ENCODE data around the gene NOSTRIN.

DNA sequence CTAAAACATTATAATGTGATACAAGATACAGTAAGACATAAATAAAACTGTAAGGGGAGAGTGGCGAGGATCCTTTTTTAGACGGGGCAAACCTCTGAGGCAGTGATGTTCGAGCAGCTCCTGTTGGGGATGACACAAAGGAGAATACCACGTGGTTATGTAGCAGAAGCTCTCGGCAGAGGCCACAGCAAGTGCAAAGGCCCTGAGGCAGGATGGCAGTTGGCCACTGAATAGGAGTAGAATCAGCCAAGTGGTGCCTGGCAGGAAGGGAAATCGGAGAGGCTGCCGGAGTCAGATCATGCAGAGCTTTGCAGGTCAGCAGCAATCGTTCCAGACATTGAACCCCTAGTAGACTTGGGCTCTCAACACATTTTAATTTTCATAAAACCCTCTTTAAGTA, 19.1 kb downstream of the NOSTRIN start:
- TF ChIP-seq, protein P1, sequence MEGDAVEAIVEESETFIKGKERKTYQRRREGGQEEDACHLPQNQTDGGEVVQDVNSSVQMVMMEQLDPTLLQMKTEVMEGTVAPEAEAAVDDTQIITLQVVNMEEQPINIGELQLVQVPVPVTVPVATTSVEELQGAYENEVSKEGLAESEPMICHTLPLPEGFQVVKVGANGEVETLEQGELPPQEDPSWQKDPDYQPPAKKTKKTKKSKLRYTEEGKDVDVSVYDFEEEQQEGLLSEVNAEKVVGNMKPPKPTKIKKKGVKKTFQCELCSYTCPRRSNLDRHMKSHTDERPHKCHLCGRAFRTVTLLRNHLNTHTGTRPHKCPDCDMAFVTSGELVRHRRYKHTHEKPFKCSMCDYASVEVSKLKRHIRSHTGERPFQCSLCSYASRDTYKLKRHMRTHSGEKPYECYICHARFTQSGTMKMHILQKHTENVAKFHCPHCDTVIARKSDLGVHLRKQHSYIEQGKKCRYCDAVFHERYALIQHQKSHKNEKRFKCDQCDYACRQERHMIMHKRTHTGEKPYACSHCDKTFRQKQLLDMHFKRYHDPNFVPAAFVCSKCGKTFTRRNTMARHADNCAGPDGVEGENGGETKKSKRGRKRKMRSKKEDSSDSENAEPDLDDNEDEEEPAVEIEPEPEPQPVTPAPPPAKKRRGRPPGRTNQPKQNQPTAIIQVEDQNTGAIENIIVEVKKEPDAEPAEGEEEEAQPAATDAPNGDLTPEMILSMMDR (IDR thresholded peaks at IDR 0.05 in 2 of 3, conservative IDR thresholded peaks at IDR 0.05 in 1 of 3; ENCODE audit: borderline replicate concordance in 1 of 3, insufficient read depth in 1 of 3, low read depth in 2 of 3, low read length in 2 of 3): no peak
- TF ChIP-seq CBX3 (IDR thresholded peaks at IDR 0.05; ENCODE audit: low read depth) (no peak), POLR2A (IDR thresholded peaks at IDR 0.05; ENCODE audit: borderline replicate concordance, extremely low read depth, insufficient read depth, insufficient read length) (no peak), SRF (IDR thresholded peaks at IDR 0.05; ENCODE audit: low read depth) (no peak), EZH2 (IDR thresholded peaks at IDR 0.05) (no peak), ZFX (IDR thresholded peaks at IDR 0.05) (no peak), RAD21 (IDR thresholded peaks at IDR 0.05; ENCODE audit: low read depth) (no peak), YY1 (IDR thresholded peaks at IDR 0.05; ENCODE audit: extremely low read depth, insufficient replicate concordance, low read depth, low read length) (no peak), POLR2AphosphoS5 (IDR thresholded peaks at IDR 0.05; ENCODE audit: low read depth, low read length) (no peak), EZH2phosphoT487 (IDR thresholded peaks at IDR 0.05; ENCODE audit: borderline replicate concordance) (no peak), ZNF274 (IDR thresholded peaks at IDR 0.05; ENCODE audit: low read depth, low read length) (no peak)
- TF ChIP-seq, protein P2, sequence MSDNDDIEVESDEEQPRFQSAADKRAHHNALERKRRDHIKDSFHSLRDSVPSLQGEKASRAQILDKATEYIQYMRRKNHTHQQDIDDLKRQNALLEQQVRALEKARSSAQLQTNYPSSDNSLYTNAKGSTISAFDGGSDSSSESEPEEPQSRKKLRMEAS (IDR thresholded peaks at IDR 0.05): no peak
- TF ChIP-seq, protein P3, sequence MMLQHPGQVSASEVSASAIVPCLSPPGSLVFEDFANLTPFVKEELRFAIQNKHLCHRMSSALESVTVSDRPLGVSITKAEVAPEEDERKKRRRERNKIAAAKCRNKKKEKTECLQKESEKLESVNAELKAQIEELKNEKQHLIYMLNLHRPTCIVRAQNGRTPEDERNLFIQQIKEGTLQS (IDR thresholded peaks at IDR 0.05): no peak
- TF ChIP-seq, protein P4, sequence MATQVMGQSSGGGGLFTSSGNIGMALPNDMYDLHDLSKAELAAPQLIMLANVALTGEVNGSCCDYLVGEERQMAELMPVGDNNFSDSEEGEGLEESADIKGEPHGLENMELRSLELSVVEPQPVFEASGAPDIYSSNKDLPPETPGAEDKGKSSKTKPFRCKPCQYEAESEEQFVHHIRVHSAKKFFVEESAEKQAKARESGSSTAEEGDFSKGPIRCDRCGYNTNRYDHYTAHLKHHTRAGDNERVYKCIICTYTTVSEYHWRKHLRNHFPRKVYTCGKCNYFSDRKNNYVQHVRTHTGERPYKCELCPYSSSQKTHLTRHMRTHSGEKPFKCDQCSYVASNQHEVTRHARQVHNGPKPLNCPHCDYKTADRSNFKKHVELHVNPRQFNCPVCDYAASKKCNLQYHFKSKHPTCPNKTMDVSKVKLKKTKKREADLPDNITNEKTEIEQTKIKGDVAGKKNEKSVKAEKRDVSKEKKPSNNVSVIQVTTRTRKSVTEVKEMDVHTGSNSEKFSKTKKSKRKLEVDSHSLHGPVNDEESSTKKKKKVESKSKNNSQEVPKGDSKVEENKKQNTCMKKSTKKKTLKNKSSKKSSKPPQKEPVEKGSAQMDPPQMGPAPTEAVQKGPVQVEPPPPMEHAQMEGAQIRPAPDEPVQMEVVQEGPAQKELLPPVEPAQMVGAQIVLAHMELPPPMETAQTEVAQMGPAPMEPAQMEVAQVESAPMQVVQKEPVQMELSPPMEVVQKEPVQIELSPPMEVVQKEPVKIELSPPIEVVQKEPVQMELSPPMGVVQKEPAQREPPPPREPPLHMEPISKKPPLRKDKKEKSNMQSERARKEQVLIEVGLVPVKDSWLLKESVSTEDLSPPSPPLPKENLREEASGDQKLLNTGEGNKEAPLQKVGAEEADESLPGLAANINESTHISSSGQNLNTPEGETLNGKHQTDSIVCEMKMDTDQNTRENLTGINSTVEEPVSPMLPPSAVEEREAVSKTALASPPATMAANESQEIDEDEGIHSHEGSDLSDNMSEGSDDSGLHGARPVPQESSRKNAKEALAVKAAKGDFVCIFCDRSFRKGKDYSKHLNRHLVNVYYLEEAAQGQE (IDR thresholded peaks at IDR 0.05; ENCODE audit: low read depth): no peak

Data from HCT116 (cell line).